ENCODE results near the gene CLEC4A. TPM values are rescaled to one million over a fixed set of nuclear protein-coding genes. Genes with fewer than 3 reads are reported as not detected.
"Not testable (repeated sequence)": the region's sequence is repeated elsewhere in the genome, so short reads cannot be mapped to it uniquely, and the experiment has no call there.

Gene CLEC4A
- total RNA-seq, 1 donor from 2014 or later = 0.65 TPM

- Mint-ChIP-seq H3K4me1 (ENCODE audit: low read depth) (peaks cover 3% of the 10 kb centered on the region), H3K27me3 (ENCODE audit: low read depth) (no peaks in the 10 kb centered on the region), H3K36me3 (ENCODE audit: low read depth) (peaks cover 25% of the 10 kb centered on the region), H3K9me3 (ENCODE audit: low read depth) (peaks cover 12% of the 10 kb centered on the region), H3K27ac (ENCODE audit: unreplicated experiment) (no peak overlapping the region), H3K4me3 (ENCODE audit: unreplicated experiment) (no peak overlapping the region)
- peak; percentile 99 for TF ChIP-seq CTCF (IDR thresholded peaks at IDR 0.05)
- no peak for DNase-seq (ENCODE audit: low spot score)
Measured at GRCh38 chr12:8108808-8109398, 14.5 kb upstream of the CLEC4A start.

- not testable (repeated sequence) for H3K27ac Mint-ChIP-seq (ENCODE audit: unreplicated experiment); DNase-seq (ENCODE audit: low spot score); H3K36me3 Mint-ChIP-seq (ENCODE audit: low read depth); H3K9me3 Mint-ChIP-seq (ENCODE audit: low read depth); H3K4me1 Mint-ChIP-seq (ENCODE audit: low read depth); H3K4me3 Mint-ChIP-seq (ENCODE audit: unreplicated experiment); H3K27me3 Mint-ChIP-seq (ENCODE audit: low read depth)
Measured at GRCh38 chr12:8113117-8113516, 10.3 kb upstream of the CLEC4A start.

GRCh38 chr12:8120072-8120713 is 3.2 kb upstream of the CLEC4A start:
- Mint-ChIP-seq H3K9me3 (ENCODE audit: low read depth) (no peaks in the 10 kb centered on the region), H3K27me3 (ENCODE audit: low read depth) (no peaks in the 10 kb centered on the region), H3K4me1 (ENCODE audit: low read depth) (no peaks in the 10 kb centered on the region), H3K4me3 (ENCODE audit: unreplicated experiment) (no peak overlapping the region), H3K27ac (ENCODE audit: unreplicated experiment) (no peak overlapping the region), H3K36me3 (ENCODE audit: low read depth) (no peaks in the 10 kb centered on the region)
- no peak for TF ChIP-seq CTCF (IDR thresholded peaks at IDR 0.05)
- no peak for DNase-seq (ENCODE audit: low spot score)

- H3K27me3 Mint-ChIP-seq (ENCODE audit: low read depth) = no peaks in the 10 kb centered on the region
- TF ChIP-seq CTCF (IDR thresholded peaks at IDR 0.05) = no peak
- peaks cover 12% of the 10 kb centered on the region for H3K36me3 Mint-ChIP-seq (ENCODE audit: low read depth)
- DNase-seq (ENCODE audit: low spot score) = no peak
- H3K9me3 Mint-ChIP-seq (ENCODE audit: low read depth) = no peaks in the 10 kb centered on the region
- H3K4me3 Mint-ChIP-seq (ENCODE audit: unreplicated experiment) = no peak overlapping the region
- no peak overlapping the region for H3K27ac Mint-ChIP-seq (ENCODE audit: unreplicated experiment)
- no peaks in the 10 kb centered on the region for H3K4me1 Mint-ChIP-seq (ENCODE audit: low read depth)
Measured at GRCh38 chr12:8127138-8127537, 3.7 kb downstream of the CLEC4A start.

GRCh38 chr12:8133636-8134397 is 10.4 kb downstream of the CLEC4A start:
- H3K4me3 Mint-ChIP-seq (ENCODE audit: unreplicated experiment) = not testable (repeated sequence)

GRCh38 chr12:8134398-8134930 is 11.0 kb downstream of the CLEC4A start:
- not testable (repeated sequence) for H3K27me3 Mint-ChIP-seq (ENCODE audit: low read depth); H3K4me3 Mint-ChIP-seq (ENCODE audit: unreplicated experiment); DNase-seq (ENCODE audit: low spot score); H3K4me1 Mint-ChIP-seq (ENCODE audit: low read depth); H3K27ac Mint-ChIP-seq (ENCODE audit: unreplicated experiment); H3K9me3 Mint-ChIP-seq (ENCODE audit: low read depth)
- H3K36me3 Mint-ChIP-seq (ENCODE audit: low read depth) = peaks cover 13% of the 10 kb centered on the region

More at GRCh38 chr12:8133636-8134397, 10.4 kb downstream of the CLEC4A start:
- not testable (repeated sequence) for DNase-seq (ENCODE audit: low spot score); H3K27ac Mint-ChIP-seq (ENCODE audit: unreplicated experiment); H3K9me3 Mint-ChIP-seq (ENCODE audit: low read depth); H3K27me3 Mint-ChIP-seq (ENCODE audit: low read depth); H3K4me1 Mint-ChIP-seq (ENCODE audit: low read depth)
- peaks cover 11% of the 10 kb centered on the region for H3K36me3 Mint-ChIP-seq (ENCODE audit: low read depth)

- peaks cover 14% of the 10 kb centered on the region for H3K36me3 Mint-ChIP-seq (ENCODE audit: low read depth)
- H3K4me3 Mint-ChIP-seq (ENCODE audit: unreplicated experiment); H3K27me3 Mint-ChIP-seq (ENCODE audit: low read depth); H3K27ac Mint-ChIP-seq (ENCODE audit: unreplicated experiment); H3K9me3 Mint-ChIP-seq (ENCODE audit: low read depth); DNase-seq (ENCODE audit: low spot score): not testable (repeated sequence)
- peaks cover 13% of the 10 kb centered on the region for H3K4me1 Mint-ChIP-seq (ENCODE audit: low read depth)
Measured at GRCh38 chr12:8141647-8142046, 18.2 kb downstream of the CLEC4A start.
